ENCODE results near the gene TNFRSF4.

The TNFRSF4 gene

GRCh38 chr1:1232796-1233566, 19.0 kb upstream of the TNFRSF4 start:
- TF ChIP-seq ZNF274 (IDR thresholded peaks at IDR 0.05; ENCODE audit: low read depth, low read length) = no peak
- H3K4me3 ChIP-seq (ENCODE audit: low read length) = peak overlapping the region; percentile 51; the same call in 1 of the 2 replicates

DNA sequence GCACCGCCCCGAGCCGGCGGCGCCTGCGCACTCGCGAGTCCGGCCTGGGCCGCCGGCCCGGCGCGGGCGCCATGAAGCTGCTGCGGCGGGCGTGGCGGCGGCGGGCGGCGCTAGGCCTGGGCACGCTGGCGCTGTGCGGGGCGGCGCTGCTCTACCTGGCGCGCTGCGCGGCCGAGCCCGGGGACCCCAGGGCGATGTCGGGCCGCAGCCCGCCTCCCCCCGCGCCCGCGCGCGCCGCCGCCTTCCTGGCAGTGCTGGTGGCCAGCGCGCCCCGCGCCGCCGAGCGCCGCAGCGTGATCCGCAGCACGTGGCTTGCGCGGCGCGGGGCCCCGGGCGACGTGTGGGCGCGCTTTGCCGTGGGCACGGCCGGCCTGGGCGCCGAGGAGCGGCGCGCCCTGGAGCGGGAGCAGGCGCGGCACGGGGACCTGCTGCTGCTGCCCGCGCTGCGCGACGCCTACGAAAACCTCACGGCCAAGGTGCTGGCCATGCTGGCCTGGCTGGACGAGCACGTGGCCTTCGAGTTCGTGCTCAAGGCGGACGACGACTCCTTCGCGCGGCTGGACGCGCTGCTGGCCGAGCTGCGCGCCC, 18.3 kb upstream of the TNFRSF4 start, which contains the start of gene B3GALT6:
TSS of gene B3GALT6 (plus strand) at position 30 of the 588 bp plus-strand sequence. CDS start at position 72, 42 bp downstream.
- H3K4me3 ChIP-seq (ENCODE audit: low read length) = peak within 1 kb of the TSS; percentile 73
- no peak for TF ChIP-seq ZNF274 (IDR thresholded peaks at IDR 0.05; ENCODE audit: low read depth, low read length)

DNA sequence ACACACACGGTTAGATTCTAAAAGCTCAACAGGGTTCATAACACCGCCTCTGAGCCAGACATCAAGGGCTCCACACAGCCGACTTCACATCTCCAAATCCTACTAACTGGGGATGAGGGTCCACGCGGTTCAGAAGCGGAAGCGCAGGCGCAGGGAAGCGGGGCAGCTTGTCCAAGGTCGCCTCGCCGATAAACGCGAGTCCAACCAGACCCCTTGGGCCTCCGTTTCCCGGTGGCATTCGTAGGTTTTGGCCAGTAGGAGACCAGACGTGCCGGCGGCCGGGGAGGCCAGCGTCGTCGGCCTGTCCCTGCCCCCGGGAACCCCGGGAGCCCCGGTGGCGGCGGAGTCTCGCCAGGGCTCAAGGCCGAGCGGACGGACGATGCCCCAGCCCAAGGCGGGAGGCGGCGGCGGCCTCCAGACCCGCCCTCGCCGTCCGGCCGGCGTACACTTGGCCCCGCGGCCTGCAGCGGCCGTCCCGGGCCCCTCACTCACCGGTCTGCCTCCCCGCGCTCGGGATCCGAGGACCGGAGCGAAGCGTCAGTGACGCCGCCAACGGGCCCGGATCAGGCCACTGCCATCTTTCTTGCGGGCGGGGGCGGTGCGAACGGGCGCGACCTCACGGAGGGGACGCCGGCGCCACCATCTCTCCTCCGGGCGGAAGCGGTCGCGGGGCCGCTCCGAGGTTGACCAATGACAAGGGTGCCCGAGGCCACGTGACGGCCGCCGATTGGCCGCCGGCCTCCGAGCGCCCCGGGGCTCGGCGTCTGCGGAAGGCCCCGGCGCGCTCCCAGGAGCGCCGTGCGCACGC, 17.7 kb upstream of the TNFRSF4 start, which contains the start of gene SDF4:
TSS of gene SDF4 (minus strand) at position 602 of the 808 bp plus-strand sequence. CDS start 3,229 bp downstream, outside the sequence.
- TF ChIP-seq ZNF274 (IDR thresholded peaks at IDR 0.05; ENCODE audit: low read depth, low read length) = no peak

DNA sequence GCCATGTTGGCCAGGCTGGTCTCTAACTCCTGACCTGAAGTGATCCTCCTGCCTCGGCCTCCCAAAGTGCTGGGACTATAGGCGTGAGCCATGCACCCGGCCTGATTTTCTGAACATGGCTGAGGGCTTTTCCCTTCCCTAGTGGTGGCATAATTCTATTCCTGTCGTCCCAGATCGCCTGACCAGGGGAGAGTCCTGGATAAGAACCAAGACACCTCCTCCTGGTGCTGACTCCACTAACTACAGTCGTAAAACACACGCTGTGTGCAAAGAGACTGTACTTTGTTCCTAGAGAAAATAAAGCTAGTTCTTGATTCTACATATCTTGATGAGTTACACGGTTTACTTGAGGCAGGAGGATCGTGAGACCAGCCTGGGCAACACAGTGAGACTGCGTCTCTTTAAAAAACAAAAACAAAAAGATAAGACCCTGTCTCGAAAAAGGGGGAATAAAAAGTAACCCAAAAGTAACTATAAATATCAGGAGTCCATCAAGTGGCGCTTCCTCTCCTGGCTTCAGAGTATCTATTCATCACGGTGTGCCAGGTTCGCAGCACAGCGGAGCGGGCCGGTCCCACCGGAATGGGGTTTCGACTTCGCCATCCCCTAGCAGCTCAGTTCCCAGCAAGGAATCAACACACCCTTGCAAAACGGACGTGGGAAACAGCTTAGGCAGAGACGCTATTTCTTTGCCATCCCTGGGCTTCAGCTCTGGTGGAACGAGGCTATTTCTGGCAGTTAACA, 16.9 kb upstream of the TNFRSF4 start:
- peak overlapping the region; percentile 73 for H3K4me3 ChIP-seq (ENCODE audit: low read length)
- TF ChIP-seq ZNF274 (IDR thresholded peaks at IDR 0.05; ENCODE audit: low read depth, low read length) = no peak

More for the DNA sequence above, 17.7 kb upstream of the TNFRSF4 start, which contains the start of gene SDF4:
- H3K4me3 ChIP-seq (ENCODE audit: low read length) = peak within 1 kb of the TSS; percentile 73

DNA sequence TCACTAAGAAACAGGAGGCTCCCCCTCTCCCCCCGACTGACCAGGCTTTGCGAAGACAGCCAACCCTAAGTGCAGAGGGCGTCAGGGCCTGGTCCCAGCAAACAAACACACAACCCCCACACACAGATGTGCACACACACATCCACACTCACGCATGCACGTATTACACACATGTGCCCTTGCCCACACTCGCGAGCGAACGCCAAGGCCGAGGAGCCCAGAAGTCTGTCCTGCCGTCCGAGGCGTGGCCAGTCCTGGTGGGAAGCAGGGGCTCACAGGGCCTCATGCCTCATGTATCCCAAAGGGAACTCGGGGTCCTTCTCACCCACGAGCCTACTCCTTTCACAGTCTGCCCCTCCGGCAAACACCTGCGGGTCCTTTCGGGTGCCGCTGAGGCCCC, 15.8 kb upstream of the TNFRSF4 start:
- no peak overlapping the region for H3K4me3 ChIP-seq (ENCODE audit: low read length)
- no peak for TF ChIP-seq ZNF274 (IDR thresholded peaks at IDR 0.05; ENCODE audit: low read depth, low read length)

- no peak for TF ChIP-seq ZNF274 (IDR thresholded peaks at IDR 0.05; ENCODE audit: low read depth, low read length)
- H3K4me3 ChIP-seq (ENCODE audit: low read length) = no peak overlapping the region
These were observed 14.8 kb upstream of the TNFRSF4 start for GRCh38 chr1:1228596-1229321.

DNA sequence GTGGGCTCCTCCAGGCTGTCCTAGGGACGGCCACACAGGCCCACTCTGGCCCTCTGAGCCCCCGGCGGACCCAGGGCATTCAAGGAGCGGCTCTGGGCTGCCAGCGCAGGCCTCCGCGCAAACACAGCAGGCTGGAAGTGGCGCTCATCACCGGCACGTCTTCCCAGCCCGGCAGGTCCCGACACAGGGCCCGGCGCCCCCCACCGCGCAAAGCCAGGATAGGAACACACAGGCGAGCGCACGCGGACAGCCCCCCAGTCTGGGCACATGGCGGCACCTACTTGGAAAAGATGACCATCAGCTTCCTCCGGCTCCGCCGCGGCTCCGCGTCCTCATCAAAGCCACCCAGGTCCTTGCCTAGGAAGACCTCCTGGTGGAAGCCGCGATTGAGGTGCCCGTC, 14.2 kb upstream of the TNFRSF4 start:
- no peak overlapping the region for H3K4me3 ChIP-seq (ENCODE audit: low read length)
- no peak for TF ChIP-seq ZNF274 (IDR thresholded peaks at IDR 0.05; ENCODE audit: low read depth, low read length)

- no peak overlapping the region for H3K4me3 ChIP-seq (ENCODE audit: low read length)
- no peak for TF ChIP-seq ZNF274 (IDR thresholded peaks at IDR 0.05; ENCODE audit: low read depth, low read length)
These were observed 13.4 kb upstream of the TNFRSF4 start for GRCh38 chr1:1227386-1227785.

- no peak overlapping the region for H3K4me3 ChIP-seq (ENCODE audit: low read length)
- no peak for TF ChIP-seq ZNF274 (IDR thresholded peaks at IDR 0.05; ENCODE audit: low read depth, low read length)
These were observed 12.8 kb upstream of the TNFRSF4 start for GRCh38 chr1:1226566-1227362.

DNA sequence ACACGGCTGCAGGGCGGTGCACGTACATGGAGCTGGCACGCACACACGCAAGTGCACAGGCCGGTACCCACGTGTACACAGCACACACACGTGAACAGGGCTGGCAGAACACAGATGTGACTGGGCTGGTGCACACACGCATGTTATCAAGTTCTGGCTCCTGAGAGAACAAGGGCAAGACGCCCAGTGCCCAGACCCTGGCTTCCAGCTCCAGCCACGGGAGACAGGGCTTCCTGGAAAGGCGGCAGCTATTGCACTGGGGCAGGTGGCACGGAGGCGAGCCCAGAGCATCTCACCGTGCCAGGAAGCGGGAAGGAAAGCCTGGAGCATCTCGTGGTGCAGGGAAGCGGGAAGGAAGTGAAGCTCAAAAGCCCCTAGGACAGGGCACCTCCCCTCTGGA, 12.0 kb upstream of the TNFRSF4 start:
- TF ChIP-seq ZNF274 (IDR thresholded peaks at IDR 0.05; ENCODE audit: low read depth, low read length) = no peak
- no peak overlapping the region for H3K4me3 ChIP-seq (ENCODE audit: low read length)

- no peak overlapping the region for H3K4me3 ChIP-seq (ENCODE audit: low read length)
- TF ChIP-seq ZNF274 (IDR thresholded peaks at IDR 0.05; ENCODE audit: low read depth, low read length) = no peak
These were observed 11.4 kb upstream of the TNFRSF4 start for GRCh38 chr1:1225238-1225845.

GRCh38 chr1:1223891-1224290, 9.9 kb upstream of the TNFRSF4 start:
- no peak for TF ChIP-seq ZNF274 (IDR thresholded peaks at IDR 0.05; ENCODE audit: low read depth, low read length)
- H3K4me3 ChIP-seq (ENCODE audit: low read length) = no peak overlapping the region

Measured in GM08714 (cell line).